Measurements from ENCODE around the gene FANCB. TPM values are rescaled to one million over a fixed set of nuclear protein-coding genes. Genes with fewer than 3 reads are reported as not detected.

Gene FANCB
- total RNA-seq, 1 experiment from 2014 or later = 13.6 TPM

GRCh38 chrX:14802943-14803710 lies 69.7 kb downstream of the FANCB start:
- Mint-ChIP-seq H3K9me3 (ENCODE audit: low read depth, unreplicated experiment) (no peaks in the 10 kb centered on the region), H3K27me3 (ENCODE audit: unreplicated experiment) (no peaks in the 10 kb centered on the region), H3K36me3 (ENCODE audit: insufficient read depth, unreplicated experiment) (no peaks in the 10 kb centered on the region), H3K4me3 (ENCODE audit: low read depth, unreplicated experiment) (no peak overlapping the region), H3K4me1 (ENCODE audit: low read depth, unreplicated experiment) (no peaks in the 10 kb centered on the region), H3K27ac (ENCODE audit: unreplicated experiment) (no peak overlapping the region)
- no peak for DNase-seq
- CTCF ChIA-PET = no interaction called here
- no peak for TF ChIP-seq CTCF (IDR thresholded peaks at IDR 0.05; ENCODE audit: unreplicated experiment)
- BruUV-seq (replicated peaks) = no TSS peak
- intact Hi-C loops (cut with micrococcal nuclease; ENCODE audit: unreplicated experiment) = no loop called here

GRCh38 chrX:14801136-14801535 lies 71.7 kb downstream of the FANCB start:
- Mint-ChIP-seq H3K27me3 (ENCODE audit: unreplicated experiment) (no peaks in the 10 kb centered on the region), H3K9me3 (ENCODE audit: low read depth, unreplicated experiment) (no peaks in the 10 kb centered on the region), H3K36me3 (ENCODE audit: insufficient read depth, unreplicated experiment) (no peaks in the 10 kb centered on the region), H3K4me3 (ENCODE audit: low read depth, unreplicated experiment) (no peak overlapping the region), H3K4me1 (ENCODE audit: low read depth, unreplicated experiment) (no peaks in the 10 kb centered on the region), H3K27ac (ENCODE audit: unreplicated experiment) (no peak overlapping the region)
- no TSS peak for BruUV-seq (replicated peaks)
- intact Hi-C loops (cut with micrococcal nuclease; ENCODE audit: unreplicated experiment) = no loop called here
- no peak for DNase-seq
- CTCF ChIA-PET = no interaction called here
- TF ChIP-seq CTCF (IDR thresholded peaks at IDR 0.05; ENCODE audit: unreplicated experiment) = no peak

GRCh38 chrX:14798805-14799397 lies 74.0 kb downstream of the FANCB start:
- CTCF ChIA-PET = no interaction called here
- Mint-ChIP-seq H3K27ac (ENCODE audit: unreplicated experiment) (no peak overlapping the region), H3K9me3 (ENCODE audit: low read depth, unreplicated experiment) (no peaks in the 10 kb centered on the region), H3K36me3 (ENCODE audit: insufficient read depth, unreplicated experiment) (no peaks in the 10 kb centered on the region), H3K27me3 (ENCODE audit: unreplicated experiment) (no peaks in the 10 kb centered on the region), H3K4me3 (ENCODE audit: low read depth, unreplicated experiment) (no peak overlapping the region), H3K4me1 (ENCODE audit: low read depth, unreplicated experiment) (no peaks in the 10 kb centered on the region)
- no TSS peak for BruUV-seq (replicated peaks)
- no peak for TF ChIP-seq CTCF (IDR thresholded peaks at IDR 0.05; ENCODE audit: unreplicated experiment)
- DNase-seq = no peak
- intact Hi-C loops (cut with micrococcal nuclease; ENCODE audit: unreplicated experiment) = no loop called here

Other genes starting within 250 kb of the FANCB start
- gene MOSPD2, start 352 bp upstream of the FANCB start, total RNA-seq (2022) = 20.4 and 21.2 TPM in 2 replicates